Erythroblast (primary cell): ENCODE measurements around the gene FAM120AOS.

Source experiments
- GATA1 ChIP-seq: IDR thresholded peaks from 2 replicates; pipeline ENCODE4 v1.6.1; 2011; ENCODE audit warnings: low read depth, mild to moderate bottlenecking, control low read depth, low read length, moderate library complexity
- POLR2A ChIP-seq: IDR thresholded peaks from 2 replicates; pipeline ENCODE4 v1.6.1; 2011; ENCODE audit warnings: mild to moderate bottlenecking, low read length

DNA sequence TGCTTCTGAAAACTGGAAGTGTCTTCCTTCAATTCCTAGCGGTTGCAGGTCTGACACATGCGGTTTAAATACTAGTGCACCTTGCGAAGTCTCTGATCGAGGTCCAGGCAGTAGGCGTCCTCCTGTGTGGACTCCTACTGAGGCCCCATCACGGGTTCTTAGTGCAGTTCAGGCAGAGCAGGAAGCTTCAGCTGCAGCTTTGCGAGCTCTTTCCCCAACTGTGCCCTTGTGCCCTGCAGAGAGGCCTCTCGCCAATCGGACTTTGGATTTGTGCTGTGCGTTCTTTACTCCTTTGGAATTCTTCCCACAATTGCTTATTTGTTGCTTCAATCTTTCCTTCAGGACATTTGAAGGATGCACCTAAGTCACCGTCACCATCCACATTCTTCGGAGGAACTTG lies 40.6 kb upstream of the FAM120AOS start:
- TF ChIP-seq POLR2A = no peak
- no peak for TF ChIP-seq GATA1
